Osteoblast (primary cell): ENCODE data around the gene PTX3. TPM values are rescaled to one million over a fixed set of nuclear protein-coding genes. Genes with fewer than 3 reads are reported as not detected.

Experiments used
- DNase-seq: peaks from one replicate; pipeline ENCODE4 v3.0.0; 2011; ENCODE audit warnings: low spot score, mixed read lengths; ENCODE audit not compliant: insufficient read length; ENCODE audit errors: missing footprints
- H2AFZ ChIP-seq: 2 replicates; pipeline ENCODE4 v1.6.0; 2011; ENCODE audit warnings: mild to moderate bottlenecking, low read length
- H3K27ac ChIP-seq: 2 replicates; pipeline ENCODE4 v1.5.1; 2011; ENCODE audit warnings: mild to moderate bottlenecking, low read depth, low read length, moderate library complexity
- H3K27me3 ChIP-seq: 2 replicates; pipeline ENCODE4 v1.6.0; 2012; ENCODE audit warnings: mild to moderate bottlenecking, control low read depth, inconsistent platforms, low read length, moderate library complexity; ENCODE audit not compliant: insufficient read depth
- H3K36me3 ChIP-seq: 2 replicates; pipeline ENCODE4 v1.5.1; 2011; ENCODE audit warnings: mild to moderate bottlenecking, low read length, control low read depth, moderate library complexity; ENCODE audit not compliant: insufficient read depth
- H3K4me1 ChIP-seq: 2 replicates; pipeline ENCODE4 v1.5.1; 2011; ENCODE audit warnings: mild to moderate bottlenecking, low read length, control low read depth, moderate library complexity; ENCODE audit not compliant: insufficient read depth
- H3K4me2 ChIP-seq: 2 replicates; pipeline ENCODE4 v1.6.0; 2011; ENCODE audit warnings: mild to moderate bottlenecking, low read length; ENCODE audit not compliant: insufficient read depth
- H3K4me3 ChIP-seq: fragments of 200-600 bp; sonication (generic); 3 replicates; pipeline ENCODE4 v1.5.1; 2012; ENCODE audit warnings: mild to moderate bottlenecking, low read length, inconsistent platforms; ENCODE audit not compliant: insufficient read depth
- H3K79me2 ChIP-seq: 2 replicates; pipeline ENCODE4 v1.6.0; 2012; ENCODE audit warnings: mild to moderate bottlenecking, low read length, control low read depth, inconsistent platforms; ENCODE audit not compliant: insufficient read depth
- H3K9me3 ChIP-seq: 2 replicates; pipeline ENCODE4 v1.5.1; 2011; ENCODE audit warnings: low read depth, low read length, control low read depth
- H4K20me1 ChIP-seq: 2 replicates; pipeline ENCODE4 v1.6.0; 2012; ENCODE audit warnings: mild to moderate bottlenecking, low read length, control low read depth; ENCODE audit not compliant: insufficient read depth
- CTCF ChIP-seq: IDR thresholded peaks from 2 replicates; pipeline ENCODE4 v1.5.1; 2011; ENCODE audit warnings: mild to moderate bottlenecking, low read depth, low read length, moderate library complexity; ENCODE audit errors: extremely low read depth
- total RNA-seq: library from RNA; depleted of rRNA; stranded (reverse); fragments of >200 nt; gene quantifications from 2 replicates; pipeline ENCODE4 v1.2.3, GENCODE V29; 2012

Gene PTX3
- total RNA-seq, 1 donor: 689 TPM

- no peak overlapping the region for H2AFZ ChIP-seq
- H3K27ac ChIP-seq: peak overlapping the region; percentile 19
- H4K20me1 ChIP-seq: no peaks in the 10 kb centered on the region
- H3K9me3 ChIP-seq: no peaks in the 10 kb centered on the region
- peaks cover 8% of the 10 kb centered on the region for H3K36me3 ChIP-seq
- no peak for DNase-seq
- H3K4me1 ChIP-seq: peaks cover 15% of the 10 kb centered on the region
- H3K27me3 ChIP-seq: no peaks in the 10 kb centered on the region
- no peak overlapping the region for H3K4me2 ChIP-seq
- TF ChIP-seq CTCF: peak; percentile 71
- no peak overlapping the region for H3K4me3 ChIP-seq
- H3K79me2 ChIP-seq: no peaks in the 10 kb centered on the region
These were observed 10.5 kb downstream of the PTX3 start for GRCh38 chr3:157447026-157447694.

- Histone ChIP-seq H2AFZ (no peak overlapping the region), H3K9me3 (no peaks in the 10 kb centered on the region), H3K79me2 (no peaks in the 10 kb centered on the region), H4K20me1 (no peaks in the 10 kb centered on the region), H3K36me3 (peaks cover 5% of the 10 kb centered on the region), H3K4me1 (peaks cover 6% of the 10 kb centered on the region), H3K4me2 (no peak overlapping the region), H3K27ac (no peak overlapping the region), H3K27me3 (no peaks in the 10 kb centered on the region), H3K4me3 (no peak overlapping the region)
- no peak for TF ChIP-seq CTCF
- DNase-seq: no peak
These were observed 15.4 kb downstream of the PTX3 start for GRCh38 chr3:157452097-157452496.

GRCh38 chr3:157453824-157454223 lies 17.2 kb downstream of the PTX3 start:
- Histone ChIP-seq H3K27ac (no peak overlapping the region), H3K36me3 (peaks cover 12% of the 10 kb centered on the region), H4K20me1 (no peaks in the 10 kb centered on the region), H3K4me1 (peaks cover 3% of the 10 kb centered on the region), H3K4me3 (no peak overlapping the region), H2AFZ (no peak overlapping the region), H3K79me2 (no peaks in the 10 kb centered on the region), H3K4me2 (no peak overlapping the region), H3K27me3 (no peaks in the 10 kb centered on the region), H3K9me3 (no peaks in the 10 kb centered on the region)
- DNase-seq: no peak
- no peak for TF ChIP-seq CTCF

- H3K4me2 ChIP-seq: no peak overlapping the region
- DNase-seq: no peak
These were observed 23.1 kb downstream of the PTX3 start for GRCh38 chr3:157459706-157460105.

More at GRCh38 chr3:157459706-157460105, 23.1 kb downstream of the PTX3 start:
- Histone ChIP-seq H3K36me3 (peaks cover 27% of the 10 kb centered on the region), H2AFZ (no peak overlapping the region), H3K79me2 (peaks cover 9% of the 10 kb centered on the region), H4K20me1 (no peaks in the 10 kb centered on the region), H3K9me3 (no peaks in the 10 kb centered on the region), H3K27me3 (no peaks in the 10 kb centered on the region), H3K4me1 (peaks cover 29% of the 10 kb centered on the region), H3K4me3 (no peak overlapping the region), H3K27ac (no peak overlapping the region)
- no peak for TF ChIP-seq CTCF
